HFF-Myc (cell line): ENCODE measurements around the gene KCTD2.
"Not testable (repeated sequence)": the region's sequence is repeated elsewhere in the genome, so short reads cannot be mapped to it uniquely, and the experiment has no call there.

Experiments used
- DNase-seq: peaks from one replicate; pipeline ENCODE4 v3.0.0-alpha.2; 2011; ENCODE audit warnings: low read depth; ENCODE audit errors: extremely low read depth
- H3K4me3 ChIP-seq: replicated peaks from 2 replicates; pipeline ENCODE4 v1.5.1; 2011; ENCODE audit warnings: low read depth, mild to moderate bottlenecking, control low read depth, low read length
- CTCF ChIP-seq: IDR thresholded peaks from 2 replicates; pipeline ENCODE4 v1.5.1; 2012; ENCODE audit warnings: mild to moderate bottlenecking, low read depth, low read length, control low read depth; ENCODE audit errors: missing control alignments

Gene KCTD2

GRCh38 chr17:75044716-75045115, 2.3 kb upstream of the KCTD2 start:
- TF ChIP-seq CTCF = no peak
- H3K4me3 ChIP-seq = no peak overlapping the region
- DNase-seq = no peak

GRCh38 chr17:75045946-75046406, 1.0 kb upstream of the KCTD2 start:
- DNase-seq = not testable (repeated sequence)
- peak overlapping the region; percentile 95 for H3K4me3 ChIP-seq

DNA sequence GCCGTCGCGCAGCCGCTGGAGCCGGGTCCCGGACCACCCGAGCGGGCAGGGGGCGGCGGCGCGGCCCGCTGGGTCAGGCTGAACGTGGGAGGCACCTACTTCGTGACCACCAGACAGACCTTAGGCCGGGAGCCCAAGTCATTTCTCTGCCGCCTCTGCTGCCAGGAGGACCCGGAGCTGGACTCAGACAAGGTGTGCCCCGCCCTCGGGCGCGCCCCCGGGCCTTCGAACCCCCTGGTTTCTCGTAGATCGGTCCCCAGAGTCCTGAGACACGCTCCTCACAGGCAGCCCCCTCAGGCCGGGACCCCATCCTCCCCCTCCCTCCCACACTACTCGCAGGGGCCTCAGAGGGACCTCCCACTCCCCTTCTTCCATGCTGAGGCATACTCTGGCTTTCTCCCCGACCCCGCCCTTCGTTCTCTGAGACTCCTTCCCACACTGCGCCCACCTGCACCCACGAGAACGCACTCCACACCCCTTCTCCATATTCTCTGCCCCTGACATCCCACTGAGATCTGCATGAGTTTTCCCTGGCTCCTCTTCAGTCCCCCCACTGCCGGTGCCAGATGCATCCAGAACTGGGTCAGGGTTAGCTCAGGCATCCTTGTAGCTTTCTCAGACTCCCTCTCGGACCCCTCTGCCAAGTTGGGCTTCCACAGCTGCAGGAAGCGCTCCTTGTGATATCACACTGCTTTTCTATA, 523 bp downstream of the KCTD2 start:
- no peak for DNase-seq
- peak overlapping the region; percentile 95 for H3K4me3 ChIP-seq
- no peak for TF ChIP-seq CTCF

- no peak for DNase-seq
- peak overlapping the region; percentile 95 for H3K4me3 ChIP-seq
Observed at GRCh38 chr17:75048249-75048878, 1.3 kb downstream of the KCTD2 start.

DNA sequence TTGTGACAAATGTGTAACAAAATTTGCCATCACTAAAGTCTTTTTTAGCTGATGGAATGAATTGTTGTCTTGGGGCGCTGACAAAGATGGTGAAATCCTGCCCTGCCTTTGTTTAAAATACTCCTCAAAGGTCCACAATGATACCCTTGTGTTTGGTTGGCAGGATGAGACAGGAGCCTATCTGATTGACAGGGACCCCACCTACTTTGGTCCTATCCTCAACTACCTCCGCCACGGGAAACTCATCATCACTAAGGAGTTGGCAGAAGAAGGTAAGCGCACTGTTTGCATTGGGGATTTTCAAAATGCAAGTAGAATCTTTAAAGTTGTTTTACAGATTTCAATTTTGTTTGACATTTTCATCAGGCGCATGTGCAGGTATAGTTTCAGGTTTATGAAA, 2.0 kb downstream of the KCTD2 start:
- no peak overlapping the region for H3K4me3 ChIP-seq
- DNase-seq = no peak
- no peak for TF ChIP-seq CTCF

More at GRCh38 chr17:75048249-75048878, 1.3 kb downstream of the KCTD2 start:
- TF ChIP-seq CTCF = no peak

DNA sequence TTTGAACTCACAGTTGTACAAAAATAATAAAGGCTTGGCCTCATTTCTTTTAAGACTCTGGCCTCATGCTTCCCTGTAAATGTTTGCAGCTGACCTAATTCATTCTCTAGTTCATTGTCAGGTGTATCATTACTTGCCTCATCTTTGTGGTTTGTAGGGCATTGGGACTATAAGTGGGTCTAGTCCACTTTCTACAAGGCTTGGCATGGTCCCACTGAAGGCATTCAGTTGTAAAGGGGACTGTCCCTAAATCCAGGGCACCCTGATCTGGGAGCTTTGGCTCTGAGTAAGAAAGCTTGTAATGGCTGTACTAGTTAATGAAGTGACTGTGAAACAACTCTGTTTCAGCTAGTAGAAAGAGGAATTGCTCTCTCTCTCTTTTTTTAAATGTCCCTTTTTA, 2.7 kb downstream of the KCTD2 start:
- TF ChIP-seq CTCF = no peak
- DNase-seq = no peak
- no peak overlapping the region for H3K4me3 ChIP-seq

- DNase-seq = no peak
- H3K4me3 ChIP-seq = no peak overlapping the region
- TF ChIP-seq CTCF = no peak
Observed at GRCh38 chr17:75051941-75052340, 4.9 kb downstream of the KCTD2 start.
